ENCODE results near the gene SPTY2D1. TPM values are rescaled to one million over a fixed set of nuclear protein-coding genes. Genes with fewer than 3 reads are reported as not detected.

Gene SPTY2D1
- polyA plus RNA-seq, 2 donors: 3.2 to 5.8 TPM

- WGBS, 2 donors: 75 to 87% methylated on average over 1 of the region's 1 CpG
- no peak overlapping the region for H3K27ac ChIP-seq (ENCODE audit: low read depth in 2 of 2, low read length in 1 of 2)
- H3K27me3 ChIP-seq (ENCODE audit: control insufficient read depth in 1 of 2, insufficient read depth in 2 of 2, low read length in 2 of 2): no peaks in the 10 kb centered on the region
- H3K4me1 ChIP-seq (ENCODE audit: control insufficient read depth in 2 of 2, insufficient read depth in 2 of 2, low read length in 1 of 2): no peaks in the 10 kb centered on the region
- H3K36me3 ChIP-seq (ENCODE audit: control insufficient read depth in 2 of 2, insufficient read depth in 2 of 2, low read length in 1 of 2): no peaks in the 10 kb centered on the region
- no peaks in the 10 kb centered on the region for H3K9me3 ChIP-seq (ENCODE audit: control insufficient read depth in 2 of 2, insufficient read depth in 1 of 2, low read depth in 1 of 2, low read length in 1 of 2)
- H3K4me3 ChIP-seq (ENCODE audit: low read depth in 1 of 2, low read length in 2 of 2): no peak overlapping the region
These were observed 10.0 kb downstream of the SPTY2D1 start for GRCh38 chr11:18624161-18624560.

- Histone ChIP-seq H3K36me3 (ENCODE audit: control insufficient read depth in 2 of 2, insufficient read depth in 2 of 2, low read length in 1 of 2) (no peaks in the 10 kb centered on the region), H3K9me3 (ENCODE audit: control insufficient read depth in 2 of 2, insufficient read depth in 1 of 2, low read depth in 1 of 2, low read length in 1 of 2) (no peaks in the 10 kb centered on the region), H3K27me3 (ENCODE audit: control insufficient read depth in 1 of 2, insufficient read depth in 2 of 2, low read length in 2 of 2) (no peaks in the 10 kb centered on the region), H3K4me3 (ENCODE audit: low read depth in 1 of 2, low read length in 2 of 2) (no peak overlapping the region), H3K27ac (ENCODE audit: low read depth in 2 of 2, low read length in 1 of 2) (no peak overlapping the region), H3K4me1 (ENCODE audit: control insufficient read depth in 2 of 2, insufficient read depth in 2 of 2, low read length in 1 of 2) (no peaks in the 10 kb centered on the region)
- 96 to 99% methylated on average over 2 of the region's 2 CpGs for WGBS, 2 donors
These were observed 10.4 kb downstream of the SPTY2D1 start for GRCh38 chr11:18623707-18624106.

DNA sequence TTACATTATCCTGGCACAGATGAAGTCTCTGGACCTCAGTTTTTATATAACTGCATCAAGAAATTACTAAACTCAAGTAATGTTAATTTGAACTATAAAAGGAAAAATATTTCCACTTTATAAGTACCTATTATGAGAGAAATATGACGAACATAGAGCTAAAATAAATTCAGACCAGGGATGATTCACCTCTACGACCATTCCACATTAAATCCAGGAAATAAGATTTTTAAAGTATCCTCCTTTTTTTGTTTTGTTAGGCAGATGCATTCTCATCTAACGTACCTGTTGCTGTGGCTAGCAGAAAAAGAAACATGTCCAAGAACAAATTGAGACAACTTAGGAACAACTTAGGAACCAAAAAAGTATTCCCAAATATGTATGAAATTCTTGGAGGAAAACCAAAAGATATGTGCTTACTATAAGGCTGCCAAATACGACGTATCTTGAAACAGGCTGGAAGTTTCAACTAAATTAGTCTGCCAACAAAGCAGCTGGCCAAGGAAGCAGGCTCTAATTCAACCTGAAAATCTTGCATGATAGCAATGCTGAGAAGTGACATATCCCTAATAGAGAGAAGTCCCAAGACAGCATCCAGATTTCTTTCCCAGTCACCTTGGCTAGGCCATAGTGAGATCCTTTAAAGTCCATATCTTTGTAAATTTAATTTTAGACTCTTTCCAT lies 15.7 kb downstream of the SPTY2D1 start:
- H3K27me3 ChIP-seq (ENCODE audit: control insufficient read depth in 1 of 2, insufficient read depth in 2 of 2, low read length in 2 of 2): no peaks in the 10 kb centered on the region
- H3K4me1 ChIP-seq (ENCODE audit: control insufficient read depth in 2 of 2, insufficient read depth in 2 of 2, low read length in 1 of 2): no peaks in the 10 kb centered on the region
- WGBS, 2 donors: 21 to 23% methylated on average over 5 of the region's 5 CpGs
- H3K27ac ChIP-seq (ENCODE audit: low read depth in 2 of 2, low read length in 1 of 2): no peak overlapping the region
- H3K4me3 ChIP-seq (ENCODE audit: low read depth in 1 of 2, low read length in 2 of 2): no peak overlapping the region
- no peaks in the 10 kb centered on the region for H3K9me3 ChIP-seq (ENCODE audit: control insufficient read depth in 2 of 2, insufficient read depth in 1 of 2, low read depth in 1 of 2, low read length in 1 of 2)
- H3K36me3 ChIP-seq (ENCODE audit: control insufficient read depth in 2 of 2, insufficient read depth in 2 of 2, low read length in 1 of 2): peaks cover 11% of the 10 kb centered on the region in 2 donors

DNA sequence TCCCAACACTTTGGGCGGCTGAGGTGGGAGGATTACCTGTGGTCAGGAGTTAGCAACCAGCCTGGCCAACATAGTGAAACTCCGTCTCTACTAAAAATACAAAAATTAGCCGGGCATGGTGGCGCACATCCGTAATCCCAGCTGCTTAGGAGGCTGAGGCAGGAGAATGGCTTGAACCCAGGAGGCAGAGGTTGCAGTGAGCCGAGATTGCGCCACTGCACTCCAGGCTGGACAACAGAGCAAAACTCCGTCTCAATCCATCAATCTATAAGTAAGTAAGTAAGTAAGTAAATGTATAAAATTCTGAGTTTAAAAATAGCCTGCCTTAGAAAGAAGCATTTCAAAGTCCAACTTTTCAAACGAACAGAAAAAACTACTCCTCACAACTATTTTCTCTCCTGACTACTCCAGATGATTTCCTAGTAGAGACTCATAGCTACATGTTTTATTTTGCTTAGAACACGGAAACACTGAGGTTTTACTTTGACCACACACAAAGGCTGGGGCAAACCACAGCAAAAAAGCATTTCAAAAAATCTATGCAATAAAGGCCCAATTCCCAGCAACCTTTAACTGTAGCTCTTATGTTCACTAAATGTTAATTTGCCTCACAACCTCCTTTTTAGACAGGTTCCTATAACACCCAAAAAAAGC lies 16.3 kb downstream of the SPTY2D1 start:
- Histone ChIP-seq H3K27ac (ENCODE audit: low read depth in 2 of 2, low read length in 1 of 2) (no peak overlapping the region), H3K9me3 (ENCODE audit: control insufficient read depth in 2 of 2, insufficient read depth in 1 of 2, low read depth in 1 of 2, low read length in 1 of 2) (no peaks in the 10 kb centered on the region), H3K4me3 (ENCODE audit: low read depth in 1 of 2, low read length in 2 of 2) (no peak overlapping the region), H3K36me3 (ENCODE audit: control insufficient read depth in 2 of 2, insufficient read depth in 2 of 2, low read length in 1 of 2) (peaks cover 11% of the 10 kb centered on the region in 2 donors), H3K4me1 (ENCODE audit: control insufficient read depth in 2 of 2, insufficient read depth in 2 of 2, low read length in 1 of 2) (no peaks in the 10 kb centered on the region), H3K27me3 (ENCODE audit: control insufficient read depth in 1 of 2, insufficient read depth in 2 of 2, low read length in 2 of 2) (no peaks in the 10 kb centered on the region)
- WGBS, 2 donors: 69 to 72% methylated on average over 10 of the region's 10 CpGs

DNA sequence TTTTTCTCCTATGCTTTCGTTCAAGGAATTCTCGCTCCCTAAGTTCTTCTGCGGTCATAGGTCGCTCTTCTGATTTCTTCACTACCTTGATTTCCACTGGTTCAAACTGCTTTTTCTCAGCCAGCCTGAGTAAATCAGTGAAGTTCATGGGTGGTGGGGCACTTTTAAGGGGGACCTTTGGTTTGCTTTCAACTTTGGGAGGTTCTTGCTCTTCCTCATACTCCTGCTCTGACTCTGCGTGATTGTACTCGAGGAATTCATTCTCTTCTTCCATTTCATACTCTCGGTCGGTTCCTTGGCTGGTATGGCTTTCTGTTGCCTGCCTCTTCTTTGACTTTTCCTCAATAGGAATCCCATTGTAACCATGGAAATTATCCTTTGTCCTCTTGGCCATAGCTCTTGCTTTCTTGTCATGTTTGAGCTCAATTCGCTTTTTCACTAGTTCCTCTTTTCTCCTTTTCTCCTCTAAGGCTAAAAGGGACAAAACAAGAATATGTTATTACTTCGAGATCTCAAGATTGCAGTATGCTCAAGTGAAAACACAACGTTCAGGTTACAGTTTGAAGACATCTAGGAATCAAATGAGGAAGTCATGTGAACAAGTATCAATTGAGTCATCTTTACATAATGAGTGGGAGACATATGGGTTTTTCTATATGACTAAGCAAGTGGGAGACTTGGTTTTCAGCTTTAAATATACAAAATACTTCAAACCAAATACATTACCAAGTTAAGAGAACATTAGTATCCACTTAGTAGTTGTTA lies 18.3 kb downstream of the SPTY2D1 start:
- H3K9me3 ChIP-seq (ENCODE audit: control insufficient read depth in 2 of 2, insufficient read depth in 1 of 2, low read depth in 1 of 2, low read length in 1 of 2): no peaks in the 10 kb centered on the region
- H3K4me3 ChIP-seq (ENCODE audit: low read depth in 1 of 2, low read length in 2 of 2): no peak overlapping the region
- no peaks in the 10 kb centered on the region for H3K4me1 ChIP-seq (ENCODE audit: control insufficient read depth in 2 of 2, insufficient read depth in 2 of 2, low read length in 1 of 2)
- no peaks in the 10 kb centered on the region for H3K27me3 ChIP-seq (ENCODE audit: control insufficient read depth in 1 of 2, insufficient read depth in 2 of 2, low read length in 2 of 2)
- peaks cover 11 to 14% of the 10 kb centered on the region in 2 donors for H3K36me3 ChIP-seq (ENCODE audit: control insufficient read depth in 2 of 2, insufficient read depth in 2 of 2, low read length in 1 of 2)
- no peak overlapping the region for H3K27ac ChIP-seq (ENCODE audit: low read depth in 2 of 2, low read length in 1 of 2)
- 89 to 92% methylated on average over 11 of the region's 11 CpGs for WGBS, 2 donors

GRCh38 chr11:18614667-18615066 lies 19.5 kb downstream of the SPTY2D1 start:
- no peaks in the 10 kb centered on the region for H3K4me1 ChIP-seq (ENCODE audit: control insufficient read depth in 2 of 2, insufficient read depth in 2 of 2, low read length in 1 of 2)
- H3K4me3 ChIP-seq (ENCODE audit: low read depth in 1 of 2, low read length in 2 of 2): no peak overlapping the region
- no peaks in the 10 kb centered on the region for H3K27me3 ChIP-seq (ENCODE audit: control insufficient read depth in 1 of 2, insufficient read depth in 2 of 2, low read length in 2 of 2)
- H3K36me3 ChIP-seq (ENCODE audit: control insufficient read depth in 2 of 2, insufficient read depth in 2 of 2, low read length in 1 of 2): peaks cover 11 to 15% of the 10 kb centered on the region in 2 donors
- no peak overlapping the region for H3K27ac ChIP-seq (ENCODE audit: low read depth in 2 of 2, low read length in 1 of 2)
- H3K9me3 ChIP-seq (ENCODE audit: control insufficient read depth in 2 of 2, insufficient read depth in 1 of 2, low read depth in 1 of 2, low read length in 1 of 2): no peaks in the 10 kb centered on the region
- WGBS, 2 donors: 93 to 95% methylated on average over 10 of the region's 10 CpGs

- no peak overlapping the region for H3K4me3 ChIP-seq (ENCODE audit: low read depth in 1 of 2, low read length in 2 of 2)
- H3K36me3 ChIP-seq (ENCODE audit: control insufficient read depth in 2 of 2, insufficient read depth in 2 of 2, low read length in 1 of 2): peaks cover 13 to 18% of the 10 kb centered on the region in 2 donors
- H3K4me1 ChIP-seq (ENCODE audit: control insufficient read depth in 2 of 2, insufficient read depth in 2 of 2, low read length in 1 of 2): no peaks in the 10 kb centered on the region
- 86 to 98% methylated on average over 4 of the region's 4 CpGs for WGBS, 2 donors
- no peaks in the 10 kb centered on the region for H3K9me3 ChIP-seq (ENCODE audit: control insufficient read depth in 2 of 2, insufficient read depth in 1 of 2, low read depth in 1 of 2, low read length in 1 of 2)
- H3K27ac ChIP-seq (ENCODE audit: low read depth in 2 of 2, low read length in 1 of 2): no peak overlapping the region
- H3K27me3 ChIP-seq (ENCODE audit: control insufficient read depth in 1 of 2, insufficient read depth in 2 of 2, low read length in 2 of 2): no peaks in the 10 kb centered on the region
These were observed 21.7 kb downstream of the SPTY2D1 start for GRCh38 chr11:18612394-18612793.

- H3K4me3 ChIP-seq (ENCODE audit: low read depth in 1 of 2, low read length in 2 of 2): no peak overlapping the region
- H3K27me3 ChIP-seq (ENCODE audit: control insufficient read depth in 1 of 2, insufficient read depth in 2 of 2, low read length in 2 of 2): no peaks in the 10 kb centered on the region
- no peaks in the 10 kb centered on the region for H3K9me3 ChIP-seq (ENCODE audit: control insufficient read depth in 2 of 2, insufficient read depth in 1 of 2, low read depth in 1 of 2, low read length in 1 of 2)
- H3K4me1 ChIP-seq (ENCODE audit: control insufficient read depth in 2 of 2, insufficient read depth in 2 of 2, low read length in 1 of 2): no peaks in the 10 kb centered on the region
- no peak overlapping the region for H3K27ac ChIP-seq (ENCODE audit: low read depth in 2 of 2, low read length in 1 of 2)
- 92 to 96% methylated on average over 2 of the region's 2 CpGs for WGBS, 2 donors
- H3K36me3 ChIP-seq (ENCODE audit: control insufficient read depth in 2 of 2, insufficient read depth in 2 of 2, low read length in 1 of 2): peaks cover 13 to 18% of the 10 kb centered on the region in 2 donors
These were observed 22.9 kb downstream of the SPTY2D1 start for GRCh38 chr11:18611196-18611595.

- Histone ChIP-seq H3K9me3 (ENCODE audit: control insufficient read depth in 2 of 2, insufficient read depth in 1 of 2, low read depth in 1 of 2, low read length in 1 of 2) (no peaks in the 10 kb centered on the region), H3K27me3 (ENCODE audit: control insufficient read depth in 1 of 2, insufficient read depth in 2 of 2, low read length in 2 of 2) (no peaks in the 10 kb centered on the region), H3K27ac (ENCODE audit: low read depth in 2 of 2, low read length in 1 of 2) (no peak overlapping the region), H3K4me3 (ENCODE audit: low read depth in 1 of 2, low read length in 2 of 2) (no peak overlapping the region), H3K36me3 (ENCODE audit: control insufficient read depth in 2 of 2, insufficient read depth in 2 of 2, low read length in 1 of 2) (peaks cover 5 to 10% of the 10 kb centered on the region in 2 donors), H3K4me1 (ENCODE audit: control insufficient read depth in 2 of 2, insufficient read depth in 2 of 2, low read length in 1 of 2) (no peaks in the 10 kb centered on the region)
- WGBS, 2 donors: 41 to 49% methylated on average over 3 of the region's 3 CpGs
These were observed 25.8 kb downstream of the SPTY2D1 start for GRCh38 chr11:18608376-18608775.

Data from esophagus (tissue), 2 donors.